Measurements from ENCODE around the gene MUS81. TPM values are rescaled to one million over a fixed set of nuclear protein-coding genes. Genes with fewer than 3 reads are reported as not detected.

MUS81 gene
- total RNA-seq, 2 donors from 2014 or later: 51.0 to 64.5 TPM

- peaks cover 39% of the 10 kb centered on the region for H3K36me3 ChIP-seq (ENCODE audit: control insufficient read depth, insufficient read depth, low read length)
- no peaks in the 10 kb centered on the region for H3K9me3 Mint-ChIP-seq
- no peak overlapping the region for H3K27ac ChIP-seq (ENCODE audit: low read depth, low read length)
- no peak overlapping the region for H3K9ac ChIP-seq (ENCODE audit: extremely low read depth, low read length, poor library complexity, severe bottlenecking)
- H3K4me3 Mint-ChIP-seq: no peak overlapping the region
- peaks cover 44% of the 10 kb centered on the region for H3K36me3 Mint-ChIP-seq (ENCODE audit: low read depth)
- H3K4me3 ChIP-seq (ENCODE audit: low read length): no peak overlapping the region
- WGBS, 2 experiments (ENCODE audit: insufficient coverage in 1 of 2, insufficient read length in 1 of 2): 91 to 94% methylated on average over 28 of the region's 28 CpGs
- H3K4me1 ChIP-seq (ENCODE audit: control insufficient read depth, insufficient read depth, low read length): no peaks in the 10 kb centered on the region
- TF ChIP-seq CTCF (conservative IDR thresholded peaks at IDR 0.05): no peak
- peaks cover 1% of the 10 kb centered on the region for H3K27me3 Mint-ChIP-seq (ENCODE audit: insufficient read depth)
- no peaks in the 10 kb centered on the region for H3K27me3 ChIP-seq (ENCODE audit: control insufficient read depth, insufficient read depth, low read length, poor library complexity, severe bottlenecking)
- no peaks in the 10 kb centered on the region for H3K9me3 ChIP-seq (ENCODE audit: control insufficient read depth, low read length)
- no peak overlapping the region for H3K27ac Mint-ChIP-seq
- DNase-seq: no peak
- H3K4me1 Mint-ChIP-seq: peaks cover 18% of the 10 kb centered on the region
These were observed 23.8 kb downstream of the MUS81 start for GRCh38 chr11:65883786-65884715.

GRCh38 chr11:65884716-65885092 lies 24.5 kb downstream of the MUS81 start:
- DNase-seq: peak; percentile 94
- peaks cover 8% of the 10 kb centered on the region for H3K27me3 Mint-ChIP-seq (ENCODE audit: insufficient read depth)
- peaks cover 23% of the 10 kb centered on the region for H3K4me1 Mint-ChIP-seq
- H3K9me3 Mint-ChIP-seq: no peaks in the 10 kb centered on the region
- Histone ChIP-seq H3K4me3 (ENCODE audit: low read length) (no peak overlapping the region), H3K4me1 (ENCODE audit: control insufficient read depth, insufficient read depth, low read length) (no peaks in the 10 kb centered on the region), H3K27ac (ENCODE audit: low read depth, low read length) (no peak overlapping the region), H3K9ac (ENCODE audit: extremely low read depth, low read length, poor library complexity, severe bottlenecking) (no peak overlapping the region), H3K9me3 (ENCODE audit: control insufficient read depth, low read length) (no peaks in the 10 kb centered on the region), H3K27me3 (ENCODE audit: control insufficient read depth, insufficient read depth, low read length, poor library complexity, severe bottlenecking) (no peaks in the 10 kb centered on the region), H3K36me3 (ENCODE audit: control insufficient read depth, insufficient read depth, low read length) (peaks cover 39% of the 10 kb centered on the region)
- 38% methylated on average over 9 of the region's 9 CpGs; no CpG with 5 or more reads in 1 of the 2 experiments for WGBS, 2 experiments (ENCODE audit: insufficient coverage in 1 of 2, insufficient read length in 1 of 2)
- H3K36me3 Mint-ChIP-seq (ENCODE audit: low read depth): peaks cover 44% of the 10 kb centered on the region
- H3K27ac Mint-ChIP-seq: no peak overlapping the region
- H3K4me3 Mint-ChIP-seq: no peak overlapping the region
- TF ChIP-seq CTCF (conservative IDR thresholded peaks at IDR 0.05): peak; percentile 100

- H3K4me1 ChIP-seq (ENCODE audit: control insufficient read depth, insufficient read depth, low read length): no peaks in the 10 kb centered on the region
- Mint-ChIP-seq H3K4me1 (peaks cover 28% of the 10 kb centered on the region), H3K4me3 (no peak overlapping the region), H3K9me3 (no peaks in the 10 kb centered on the region), H3K36me3 (ENCODE audit: low read depth) (peaks cover 44% of the 10 kb centered on the region), H3K27ac (no peak overlapping the region), H3K27me3 (ENCODE audit: insufficient read depth) (peaks cover 13% of the 10 kb centered on the region)
- H3K9ac ChIP-seq (ENCODE audit: extremely low read depth, low read length, poor library complexity, severe bottlenecking): no peak overlapping the region
- no peak overlapping the region for H3K4me3 ChIP-seq (ENCODE audit: low read length)
- no peaks in the 10 kb centered on the region for H3K9me3 ChIP-seq (ENCODE audit: control insufficient read depth, low read length)
- WGBS, 2 experiments (ENCODE audit: insufficient coverage in 1 of 2, insufficient read length in 1 of 2): 96 to 97% methylated on average over 6 to 7 of the region's 7 CpGs
- H3K27ac ChIP-seq (ENCODE audit: low read depth, low read length): no peak overlapping the region
- TF ChIP-seq CTCF (conservative IDR thresholded peaks at IDR 0.05): no peak
- DNase-seq: no peak
- H3K27me3 ChIP-seq (ENCODE audit: control insufficient read depth, insufficient read depth, low read length, poor library complexity, severe bottlenecking): no peaks in the 10 kb centered on the region
- H3K36me3 ChIP-seq (ENCODE audit: control insufficient read depth, insufficient read depth, low read length): peaks cover 39% of the 10 kb centered on the region
These were observed 25.0 kb downstream of the MUS81 start for GRCh38 chr11:65885231-65885630.

Data from endodermal cell (in vitro differentiated cells).